ENCODE measurements around the gene KRTAP2-4. TPM values are rescaled to one million over a fixed set of nuclear protein-coding genes. Genes with fewer than 3 reads are reported as not detected.
"Not testable (repeated sequence)": the region's sequence is repeated elsewhere in the genome, so short reads cannot be mapped to it uniquely, and the experiment has no call there.

Gene KRTAP2-4
- total RNA-seq, 2 experiments from 2014 or later: not detected

- CTCF ChIA-PET; ATAC-seq; H3K27ac Mint-ChIP-seq; DNase-seq; H3K4me3 Mint-ChIP-seq; H3K4me1 Mint-ChIP-seq; intact Hi-C loops (cut with DNase I, micrococcal nuclease); POLR2A ChIA-PET; H3K36me3 Mint-ChIP-seq (ENCODE audit: low read depth); H3K9me3 Mint-ChIP-seq (ENCODE audit: low read depth): not testable (repeated sequence)
- peaks cover 11% of the 10 kb centered on the region for H3K27me3 Mint-ChIP-seq
Measured at GRCh38 chr17:41065016-41065689, 526 bp downstream of the KRTAP2-4 start.

- DNase-seq: no peak
- Mint-ChIP-seq H3K4me1 (no peaks in the 10 kb centered on the region), H3K9me3 (ENCODE audit: low read depth) (no peaks in the 10 kb centered on the region), H3K36me3 (ENCODE audit: low read depth) (no peaks in the 10 kb centered on the region), H3K4me3 (no peak overlapping the region), H3K27ac (no peak overlapping the region), H3K27me3 (peaks cover 17% of the 10 kb centered on the region)
- POLR2A ChIA-PET: no interaction called here
- no peak for ATAC-seq
- intact Hi-C loops (cut with DNase I, micrococcal nuclease): no loop called here
- CTCF ChIA-PET: no interaction called here
Measured at GRCh38 chr17:41064301-41064700, 1.4 kb downstream of the KRTAP2-4 start.

GRCh38 chr17:41063449-41063848 lies 2.2 kb downstream of the KRTAP2-4 start:
- ChIA-PET CTCF (no interaction called here), POLR2A (no interaction called here)
- no peaks in the 10 kb centered on the region for H3K9me3 Mint-ChIP-seq (ENCODE audit: low read depth)
- DNase-seq (no peak), ATAC-seq (no peak)
- no peak overlapping the region for H3K27ac Mint-ChIP-seq
- no peaks in the 10 kb centered on the region for H3K36me3 Mint-ChIP-seq (ENCODE audit: low read depth)
- H3K27me3 Mint-ChIP-seq: peaks cover 22% of the 10 kb centered on the region
- intact Hi-C loops (cut with DNase I, micrococcal nuclease): no loop called here
- no peak overlapping the region for H3K4me3 Mint-ChIP-seq
- H3K4me1 Mint-ChIP-seq: no peaks in the 10 kb centered on the region

- ATAC-seq (no peak), DNase-seq (no peak)
- Mint-ChIP-seq H3K9me3 (ENCODE audit: low read depth) (peaks cover 4% of the 10 kb centered on the region), H3K4me1 (no peaks in the 10 kb centered on the region), H3K36me3 (ENCODE audit: low read depth) (no peaks in the 10 kb centered on the region), H3K27ac (no peak overlapping the region), H3K27me3 (peaks cover 23% of the 10 kb centered on the region), H3K4me3 (no peak overlapping the region)
- intact Hi-C loops (cut with DNase I, micrococcal nuclease): no loop called here
- ChIA-PET CTCF (no interaction called here), POLR2A (no interaction called here)
Measured at GRCh38 chr17:41061964-41062363, 3.7 kb downstream of the KRTAP2-4 start.

GRCh38 chr17:41060052-41060604 lies 5.6 kb downstream of the KRTAP2-4 start, which contains the start of gene KRTAP2-3:
KRTAP2-3 (minus strand) TSS chr17:41060114; CDS start chr17:41060050, 64 bp downstream.
- no peaks in the 10 kb centered on the region for H3K4me1 Mint-ChIP-seq
- no peak for ATAC-seq
- no peaks in the 10 kb centered on the region for H3K36me3 Mint-ChIP-seq (ENCODE audit: low read depth)
- ChIA-PET POLR2A (no interaction called here), CTCF (no interaction called here)
- intact Hi-C loops (cut with DNase I, micrococcal nuclease): no loop called here
- no peak for DNase-seq
- no peak within 1 kb of the TSS for H3K27ac Mint-ChIP-seq
- no peak within 1 kb of the TSS for H3K4me3 Mint-ChIP-seq
- peaks cover 26% of the 10 kb centered on the region for H3K27me3 Mint-ChIP-seq
- H3K9me3 Mint-ChIP-seq (ENCODE audit: low read depth): peaks cover 4% of the 10 kb centered on the region

- H3K4me3 Mint-ChIP-seq; ATAC-seq; H3K9me3 Mint-ChIP-seq (ENCODE audit: low read depth); DNase-seq; H3K36me3 Mint-ChIP-seq (ENCODE audit: low read depth); POLR2A ChIA-PET; H3K27ac Mint-ChIP-seq; intact Hi-C loops (cut with DNase I, micrococcal nuclease); H3K4me1 Mint-ChIP-seq: not testable (repeated sequence)
- CTCF ChIA-PET: interaction anchor here (0.6 kb wide), 1 partner anchor 373 kb away, joined by 3 read pairs; no protein-coding TSS in a partner anchor
- H3K27me3 Mint-ChIP-seq: peaks cover 26% of the 10 kb centered on the region
Measured at GRCh38 chr17:41059276-41060051, 6.2 kb downstream of the KRTAP2-4 start.

GRCh38 chr17:41058741-41059140 lies 6.9 kb downstream of the KRTAP2-4 start:
- H3K27ac Mint-ChIP-seq: no peak overlapping the region
- CTCF ChIA-PET: interaction anchor here (0.6 kb wide), 2 partner anchors 296 to 374 kb away, joined by 3 read pairs; no protein-coding TSS in a partner anchor
- peaks cover 4% of the 10 kb centered on the region for H3K9me3 Mint-ChIP-seq (ENCODE audit: low read depth)
- intact Hi-C loops (cut with DNase I, micrococcal nuclease): no loop called here
- H3K36me3 Mint-ChIP-seq (ENCODE audit: low read depth): no peaks in the 10 kb centered on the region
- no peaks in the 10 kb centered on the region for H3K4me1 Mint-ChIP-seq
- H3K4me3 Mint-ChIP-seq: no peak overlapping the region
- POLR2A ChIA-PET: no interaction called here
- ATAC-seq: no peak
- peaks cover 26% of the 10 kb centered on the region for H3K27me3 Mint-ChIP-seq
- DNase-seq: no peak

GRCh38 chr17:41057547-41057946 lies 8.1 kb downstream of the KRTAP2-4 start:
- peaks cover 26% of the 10 kb centered on the region for H3K27me3 Mint-ChIP-seq
- ChIA-PET POLR2A (no interaction called here), CTCF (interaction anchor here (0.6 kb wide), 1 partner anchor 51 kb away, joined by 3 read pairs; no protein-coding TSS in a partner anchor)
- H3K4me1 Mint-ChIP-seq: no peaks in the 10 kb centered on the region
- no peak overlapping the region for H3K27ac Mint-ChIP-seq
- intact Hi-C loops (cut with DNase I, micrococcal nuclease): no loop called here
- H3K36me3 Mint-ChIP-seq (ENCODE audit: low read depth): no peaks in the 10 kb centered on the region
- H3K9me3 Mint-ChIP-seq (ENCODE audit: low read depth): peaks cover 4% of the 10 kb centered on the region
- no peak overlapping the region for H3K4me3 Mint-ChIP-seq
- DNase-seq (no peak), ATAC-seq (no peak)

GRCh38 chr17:41055130-41055529 lies 10.5 kb downstream of the KRTAP2-4 start, which contains the start of gene KRTAP2-2:
KRTAP2-2 (minus strand) TSS chr17:41055230; CDS start chr17:41055211, 19 bp downstream.
- CTCF ChIA-PET: interaction anchor here (0.6 kb wide), 1 partner anchor 614 kb away, joined by 3 read pairs; no protein-coding TSS in a partner anchor
- ATAC-seq; DNase-seq; H3K4me3 Mint-ChIP-seq; H3K4me1 Mint-ChIP-seq; POLR2A ChIA-PET; H3K9me3 Mint-ChIP-seq (ENCODE audit: low read depth); H3K27ac Mint-ChIP-seq; H3K36me3 Mint-ChIP-seq (ENCODE audit: low read depth); intact Hi-C loops (cut with DNase I, micrococcal nuclease): not testable (repeated sequence)
- peaks cover 20% of the 10 kb centered on the region for H3K27me3 Mint-ChIP-seq

GRCh38 chr17:41054556-41054955 lies 11.1 kb downstream of the KRTAP2-4 start:
- H3K27ac Mint-ChIP-seq; intact Hi-C loops (cut with DNase I, micrococcal nuclease); CTCF ChIA-PET; POLR2A ChIA-PET; DNase-seq; H3K4me1 Mint-ChIP-seq; ATAC-seq; H3K9me3 Mint-ChIP-seq (ENCODE audit: low read depth); H3K36me3 Mint-ChIP-seq (ENCODE audit: low read depth); H3K4me3 Mint-ChIP-seq: not testable (repeated sequence)
- H3K27me3 Mint-ChIP-seq: peaks cover 19% of the 10 kb centered on the region

- peaks cover 15% of the 10 kb centered on the region for H3K27me3 Mint-ChIP-seq
- ChIA-PET POLR2A (no interaction called here), CTCF (no interaction called here)
- H3K36me3 Mint-ChIP-seq (ENCODE audit: low read depth): no peaks in the 10 kb centered on the region
- no peak overlapping the region for H3K27ac Mint-ChIP-seq
- DNase-seq (no peak), ATAC-seq (no peak)
- no peaks in the 10 kb centered on the region for H3K4me1 Mint-ChIP-seq
- intact Hi-C loops (cut with DNase I, micrococcal nuclease): no loop called here
- H3K4me3 Mint-ChIP-seq: no peak overlapping the region
- H3K9me3 Mint-ChIP-seq (ENCODE audit: low read depth): peaks cover 4% of the 10 kb centered on the region
Measured at GRCh38 chr17:41054025-41054424, 11.7 kb downstream of the KRTAP2-4 start.

GRCh38 chr17:41052566-41052965 lies 13.1 kb downstream of the KRTAP2-4 start:
- intact Hi-C loops (cut with DNase I, micrococcal nuclease): no loop called here
- ATAC-seq: no peak
- CTCF ChIA-PET: no interaction called here
- no peak for DNase-seq
- Mint-ChIP-seq H3K27me3 (peaks cover 16% of the 10 kb centered on the region), H3K4me1 (no peaks in the 10 kb centered on the region), H3K9me3 (ENCODE audit: low read depth) (peaks cover 3% of the 10 kb centered on the region), H3K27ac (no peak overlapping the region), H3K4me3 (no peak overlapping the region), H3K36me3 (ENCODE audit: low read depth) (no peaks in the 10 kb centered on the region)
- POLR2A ChIA-PET: no interaction called here

Measured in activated CD4-positive, alpha-beta T cell treated with anti-CD3 and anti-CD28 coated beads for 36 hours (primary cell).